Activated CD4-positive, alpha-beta memory T cell treated with anti-CD3 and anti-CD28 coated beads, Interleukin-2, amount 10 ng/mL, durations not matched to agents 7 days and 5 days (primary cell): Measurements from ENCODE around the gene RALGPS1. TPM values are rescaled to one million over a fixed set of nuclear protein-coding genes. Genes with fewer than 3 reads are reported as not detected.
A peak's percentile ranks its signal among the peaks of the same experiment; 100 is the strongest.

ENCODE experiments used
- CTCF ChIA-PET: fragments of 350-600 bp; sonication (Branson Sonifier 250); formaldehyde crosslinking; loops from one replicate; lab custom pipeline; 2021; ENCODE audit warnings: antibody characterized with exemption, inconsistent platforms; lab: Charles Lee
- POLR2A ChIA-PET: fragments of 350-600 bp; sonication (Branson Sonifier 250); formaldehyde crosslinking; loops from one replicate; lab custom pipeline; 2021; ENCODE audit warnings: antibody characterized with exemption; lab: Charles Lee
- DNase-seq: peaks from one replicate; pipeline ENCODE4 v3.0.0-alpha.2; 2020
- H3K27ac Mint-ChIP-seq: one replicate; pipeline ENCODE4 v1.8.0; 2021; ENCODE audit warnings: mild to moderate bottlenecking, mixed read lengths
- H3K27me3 Mint-ChIP-seq: one replicate; pipeline ENCODE4 v1.8.0; 2021; ENCODE audit warnings: mixed read lengths
- H3K36me3 Mint-ChIP-seq: one replicate; pipeline ENCODE4 v1.8.0; 2021; ENCODE audit warnings: low read depth, mixed read lengths
- H3K4me1 Mint-ChIP-seq: one replicate; pipeline ENCODE4 v1.8.0; 2021; ENCODE audit warnings: mixed read lengths
- H3K4me3 Mint-ChIP-seq: one replicate; pipeline ENCODE4 v1.8.0; 2021; ENCODE audit warnings: mild to moderate bottlenecking, mixed read lengths
- H3K9me3 Mint-ChIP-seq: one replicate; pipeline ENCODE4 v1.8.0; 2021; ENCODE audit warnings: mixed read lengths
- total RNA-seq, 2 experiments: library from RNA; stranded (reverse); gene quantifications; one replicate each; pipeline ENCODE4 v1.2.3, GENCODE V29; 2021

The RALGPS1 gene
- total RNA-seq, 2 experiments from 2014 or later, result 2.8 to 3.4 TPM

DNA sequence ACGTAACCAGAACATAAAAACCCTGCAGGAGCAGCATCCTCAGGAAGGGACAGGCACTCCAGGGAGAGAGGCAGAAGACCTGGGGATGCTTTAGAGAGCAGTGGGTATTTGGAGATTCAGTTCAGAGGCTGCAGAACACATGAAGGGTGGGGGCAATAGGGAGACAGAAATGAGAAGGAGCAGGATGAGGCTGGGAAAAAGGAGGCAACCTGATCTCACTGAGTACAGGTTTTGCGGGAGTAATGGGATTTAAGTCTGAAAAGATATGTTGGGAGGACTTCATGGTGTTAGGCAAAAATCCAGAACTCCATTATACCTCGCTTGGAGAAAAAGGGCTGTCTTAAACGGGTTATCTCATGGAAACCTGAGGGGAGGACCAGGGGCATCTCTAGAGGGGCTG is 308.7 kb downstream of the RALGPS1 start:
- no peaks in the 10 kb centered on the region for H3K36me3 Mint-ChIP-seq
- ChIA-PET CTCF (interaction anchor here (2.0 to 2.6 kb wide), 3 partner anchors 9 to 232 kb away, joined by 6 to 22 read pairs (median 14); partner anchors contain the start of gene SLC2A8), POLR2A (interaction anchor here (2.2 kb wide), 1 partner anchor 228 kb away, joined by 20 read pairs; the partner anchor contains the start of genes LRSAM1 and RPL12)
- DNase-seq, result no peak
- no peak overlapping the region for H3K27ac Mint-ChIP-seq
- H3K4me1 Mint-ChIP-seq, result peaks cover 31% of the 10 kb centered on the region
- peaks cover 42% of the 10 kb centered on the region for H3K27me3 Mint-ChIP-seq
- H3K9me3 Mint-ChIP-seq, result no peaks in the 10 kb centered on the region
- H3K4me3 Mint-ChIP-seq, result peak overlapping the region; percentile 0

DNA sequence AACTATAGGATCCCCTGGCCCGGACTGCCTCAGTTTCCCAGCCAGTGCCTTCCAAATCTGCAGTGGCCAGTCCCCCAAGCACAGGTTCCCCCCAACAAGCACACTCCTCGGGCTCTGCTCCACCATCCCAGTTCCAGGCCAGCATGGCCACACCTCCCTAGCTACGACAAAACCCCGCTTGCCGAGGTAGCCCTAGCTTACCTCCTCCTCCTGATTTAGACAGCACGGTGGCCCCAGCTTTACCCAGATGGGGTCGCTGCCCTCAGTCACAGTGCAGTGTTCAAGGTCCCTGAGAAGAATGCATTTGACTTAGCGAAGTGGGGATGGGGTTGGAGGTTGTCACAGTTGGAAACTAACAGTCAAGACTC is 309.2 kb downstream of the RALGPS1 start:
- ChIA-PET CTCF (interaction anchor here (0.9 to 2.6 kb wide), 4 partner anchors 9 to 699 kb away, joined by 3 to 22 read pairs (median 10); partner anchors contain the start of gene SLC2A8), POLR2A (interaction anchor here (0.7 to 2.2 kb wide), 3 partner anchors 16 to 227 kb away, joined by 3 to 20 read pairs (median 4); partner anchors contain the start of genes LRSAM1, RPL12 and ZNF79)
- DNase-seq, result no peak
- Mint-ChIP-seq H3K36me3 (no peaks in the 10 kb centered on the region), H3K4me3 (peak overlapping the region; percentile 81), H3K4me1 (peaks cover 31% of the 10 kb centered on the region), H3K27me3 (peaks cover 42% of the 10 kb centered on the region), H3K27ac (no peak overlapping the region), H3K9me3 (no peaks in the 10 kb centered on the region)

GRCh38 chr9:127224178-127224882 is 309.7 kb downstream of the RALGPS1 start:
- H3K4me1 Mint-ChIP-seq, result peaks cover 31% of the 10 kb centered on the region
- ChIA-PET POLR2A (interaction anchor here (0.7 to 2.2 kb wide), 4 partner anchors 15 to 227 kb away, joined by 3 to 20 read pairs (median 4); partner anchors contain the start of genes LRSAM1, RPL12 and ZNF79), CTCF (interaction anchor here (0.9 to 2.6 kb wide), 8 partner anchors 10 to 698 kb away, joined by 3 to 22 read pairs (median 4); partner anchors contain the start of genes LRSAM1, RPL12 and SLC2A8)
- peak; percentile 86 for DNase-seq
- peaks cover 45% of the 10 kb centered on the region for H3K27me3 Mint-ChIP-seq
- H3K36me3 Mint-ChIP-seq, result no peaks in the 10 kb centered on the region
- no peaks in the 10 kb centered on the region for H3K9me3 Mint-ChIP-seq
- peak overlapping the region; percentile 76 for H3K27ac Mint-ChIP-seq
- peak overlapping the region; percentile 81 for H3K4me3 Mint-ChIP-seq

DNA sequence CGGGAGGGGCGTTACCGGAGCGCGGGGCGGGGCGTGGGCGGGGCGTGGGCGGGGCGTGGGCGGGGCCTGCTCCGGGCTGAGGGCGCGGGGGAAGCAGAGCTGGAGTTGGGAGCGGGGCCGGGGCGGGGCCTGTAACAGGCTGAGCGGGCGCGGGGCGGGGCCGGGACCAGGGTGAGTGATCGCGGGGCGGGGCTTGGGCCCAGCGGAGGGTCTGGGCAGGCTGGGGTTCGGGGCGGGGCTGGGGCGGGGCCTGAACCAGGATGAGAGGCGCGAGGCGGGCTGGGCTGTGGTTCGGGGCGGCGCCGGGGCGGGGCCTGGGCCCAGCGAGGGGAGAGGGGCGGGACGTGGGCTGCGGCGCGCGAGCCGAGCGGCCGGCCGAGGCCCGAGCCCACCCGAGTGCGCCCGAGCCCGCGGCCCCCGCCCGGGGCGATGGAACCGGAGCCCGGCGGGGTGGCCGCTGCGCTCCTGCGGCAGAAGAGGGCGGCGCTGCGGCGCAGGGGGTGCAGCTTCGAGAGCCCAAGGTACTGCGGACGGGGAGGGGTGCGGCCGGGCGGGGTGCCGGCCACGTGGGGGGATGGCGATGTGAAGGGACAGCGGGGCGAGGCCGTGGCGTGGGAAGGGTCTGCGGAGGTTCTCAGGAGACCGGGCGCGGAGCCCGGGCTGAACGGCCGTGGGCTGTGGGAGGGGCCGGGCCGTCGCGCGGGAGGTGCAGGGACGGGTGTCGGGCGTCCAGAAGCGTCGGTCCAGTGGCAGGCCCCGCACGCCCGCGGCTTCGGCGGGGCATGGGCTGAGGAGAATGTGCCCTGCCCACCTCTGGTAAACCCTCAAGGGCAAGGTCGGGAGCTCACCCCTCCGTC is 310.5 kb downstream of the RALGPS1 start:
- H3K4me3 Mint-ChIP-seq, result peak overlapping the region; percentile 81
- H3K27me3 Mint-ChIP-seq, result peaks cover 45% of the 10 kb centered on the region
- peak overlapping the region; percentile 76 for H3K27ac Mint-ChIP-seq
- ChIA-PET POLR2A (interaction anchor here (1.0 to 2.2 kb wide), 5 partner anchors 10 to 226 kb away, joined by 3 to 20 read pairs (median 4); partner anchors contain the start of genes LRSAM1, RPL12 and SLC2A8), CTCF (interaction anchor here (0.9 to 2.6 kb wide), 8 partner anchors 10 to 697 kb away, joined by 3 to 22 read pairs (median 4); partner anchors contain the start of genes LRSAM1, RPL12 and SLC2A8)
- peaks cover 31% of the 10 kb centered on the region for H3K4me1 Mint-ChIP-seq
- peak; percentile 96 for DNase-seq
- H3K9me3 Mint-ChIP-seq, result no peaks in the 10 kb centered on the region
- H3K36me3 Mint-ChIP-seq, result no peaks in the 10 kb centered on the region

DNA sequence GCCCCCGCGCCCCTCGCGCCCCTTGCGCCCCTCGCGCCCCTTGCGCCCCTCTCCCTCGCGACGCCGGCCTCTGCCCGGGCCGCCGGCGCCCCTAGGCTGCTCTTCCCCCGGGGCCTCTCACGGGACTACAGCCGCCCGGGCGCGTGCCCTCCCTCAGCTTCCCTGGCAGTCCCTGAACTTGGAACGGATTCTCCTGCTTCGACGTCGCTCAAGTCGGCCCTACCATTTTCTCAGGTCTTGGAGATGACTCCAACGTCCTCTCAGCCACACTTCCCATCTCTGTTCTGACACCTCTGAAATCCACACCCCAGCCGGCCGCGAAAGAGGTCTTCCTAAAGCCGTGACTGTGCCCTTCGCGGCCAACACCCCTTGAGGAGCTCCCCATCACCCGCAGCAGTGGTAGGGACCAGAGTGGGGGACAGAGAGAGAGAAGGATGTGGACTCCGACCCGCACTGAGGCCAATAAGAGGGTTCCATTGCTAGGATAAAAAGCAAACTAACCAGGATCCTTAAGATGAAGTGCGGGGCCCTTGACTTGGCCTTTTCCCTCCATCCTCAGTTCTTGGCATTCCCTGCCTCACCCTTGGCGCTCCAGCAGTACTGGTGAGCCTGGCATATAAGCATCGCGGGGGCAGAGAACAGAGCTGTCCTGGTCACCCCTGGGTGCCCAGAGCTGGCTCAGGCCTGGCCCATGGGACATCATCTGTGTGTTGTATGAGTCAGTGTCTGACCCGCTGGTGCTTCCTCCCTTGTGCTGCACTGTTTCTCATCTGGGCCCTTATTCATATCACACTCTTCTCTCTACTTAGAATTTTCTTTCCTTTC is 311.4 kb downstream of the RALGPS1 start:
- peak overlapping the region; percentile 75 for H3K4me3 Mint-ChIP-seq
- H3K27me3 Mint-ChIP-seq, result peaks cover 41% of the 10 kb centered on the region
- ChIA-PET POLR2A (interaction anchor here (1.0 to 1.6 kb wide), 5 partner anchors 9 to 224 kb away, joined by 3 to 4 read pairs (median 4); partner anchors contain the start of gene SLC2A8), CTCF (interaction anchor here (1.5 kb wide), 2 partner anchors 11 to 21 kb away, joined by 3 to 7 read pairs; no protein-coding TSS in a partner anchor)
- no peaks in the 10 kb centered on the region for H3K36me3 Mint-ChIP-seq
- DNase-seq, result no peak
- no peak overlapping the region for H3K27ac Mint-ChIP-seq
- H3K4me1 Mint-ChIP-seq, result peaks cover 31% of the 10 kb centered on the region
- no peaks in the 10 kb centered on the region for H3K9me3 Mint-ChIP-seq

- peaks cover 26% of the 10 kb centered on the region for H3K27me3 Mint-ChIP-seq
- no peaks in the 10 kb centered on the region for H3K36me3 Mint-ChIP-seq
- POLR2A ChIA-PET, result interaction anchor here (1.2 kb wide), 1 partner anchor 220 kb away, joined by 3 read pairs; no protein-coding TSS in a partner anchor
- H3K4me3 Mint-ChIP-seq, result no peak overlapping the region
- CTCF ChIA-PET, result interaction anchor here (0.6 to 1.0 kb wide), 2 partner anchors 19 to 202 kb away, joined by 3 read pairs; no protein-coding TSS in a partner anchor
- DNase-seq, result no peak
- no peaks in the 10 kb centered on the region for H3K9me3 Mint-ChIP-seq
- peaks cover 10% of the 10 kb centered on the region for H3K4me1 Mint-ChIP-seq
- H3K27ac Mint-ChIP-seq, result no peak overlapping the region
Measured at GRCh38 chr9:127229691-127230417, 315.3 kb downstream of the RALGPS1 start.

DNA sequence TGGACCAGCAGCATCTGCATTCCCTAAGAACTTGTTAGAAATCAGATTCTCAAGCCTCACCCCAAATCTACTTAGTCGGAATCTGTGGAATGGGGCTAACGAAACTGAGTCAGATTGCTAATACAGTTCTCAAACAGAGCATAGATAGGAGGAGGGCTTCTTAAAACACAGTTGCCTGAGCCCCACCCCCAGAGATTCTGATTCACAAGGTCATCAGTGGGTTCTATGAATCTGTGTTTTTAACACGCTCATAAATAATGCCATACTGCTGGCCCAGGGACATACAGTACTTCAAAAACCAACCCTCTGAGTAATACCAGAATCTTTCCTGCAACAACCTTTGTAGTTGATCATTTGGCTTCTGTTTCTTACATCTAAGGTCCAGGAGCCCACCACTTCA is 317.1 kb downstream of the RALGPS1 start:
- H3K4me3 Mint-ChIP-seq, result no peak overlapping the region
- ChIA-PET POLR2A (no interaction called here), CTCF (no interaction called here)
- H3K27me3 Mint-ChIP-seq, result peaks cover 26% of the 10 kb centered on the region
- no peak for DNase-seq
- H3K27ac Mint-ChIP-seq, result no peak overlapping the region
- H3K9me3 Mint-ChIP-seq, result no peaks in the 10 kb centered on the region
- no peaks in the 10 kb centered on the region for H3K36me3 Mint-ChIP-seq
- peaks cover under 1% of the 10 kb centered on the region for H3K4me1 Mint-ChIP-seq

- no peak overlapping the region for H3K4me3 Mint-ChIP-seq
- peaks cover 21% of the 10 kb centered on the region for H3K27me3 Mint-ChIP-seq
- no peaks in the 10 kb centered on the region for H3K9me3 Mint-ChIP-seq
- no peaks in the 10 kb centered on the region for H3K4me1 Mint-ChIP-seq
- ChIA-PET CTCF (no interaction called here), POLR2A (no interaction called here)
- no peak overlapping the region for H3K27ac Mint-ChIP-seq
- H3K36me3 Mint-ChIP-seq, result no peaks in the 10 kb centered on the region
- DNase-seq, result no peak
Measured at GRCh38 chr9:127232833-127233549, 318.4 kb downstream of the RALGPS1 start.

- Mint-ChIP-seq H3K36me3 (no peaks in the 10 kb centered on the region), H3K4me3 (no peak overlapping the region), H3K9me3 (no peaks in the 10 kb centered on the region), H3K27ac (no peak overlapping the region), H3K4me1 (no peaks in the 10 kb centered on the region), H3K27me3 (peaks cover 21% of the 10 kb centered on the region)
- DNase-seq, result no peak
- ChIA-PET POLR2A (no interaction called here), CTCF (no interaction called here)
Measured at GRCh38 chr9:127233550-127233949, 319.0 kb downstream of the RALGPS1 start.

DNA sequence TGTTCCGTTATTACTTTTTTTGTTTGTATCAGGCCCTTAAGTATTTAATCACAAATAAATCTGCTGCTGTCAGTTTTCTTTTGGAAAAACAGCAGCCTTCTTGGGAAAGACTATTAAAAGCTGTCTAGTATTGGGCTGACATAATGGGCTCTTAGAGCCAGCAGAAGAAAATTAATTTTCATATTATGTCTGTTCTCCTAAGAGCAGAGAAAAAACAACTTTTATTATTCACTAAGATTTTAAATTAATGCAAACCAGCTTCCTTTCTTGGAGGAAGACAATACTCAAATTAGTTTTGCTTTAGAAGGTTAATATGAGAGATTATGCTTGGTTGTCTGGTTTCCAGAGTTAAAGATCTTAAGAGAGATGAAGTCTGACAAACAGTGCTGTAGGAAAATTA is 319.4 kb downstream of the RALGPS1 start:
- POLR2A ChIA-PET, result no interaction called here
- no peaks in the 10 kb centered on the region for H3K36me3 Mint-ChIP-seq
- H3K4me1 Mint-ChIP-seq, result no peaks in the 10 kb centered on the region
- CTCF ChIA-PET, result no interaction called here
- DNase-seq, result no peak
- no peaks in the 10 kb centered on the region for H3K9me3 Mint-ChIP-seq
- H3K27me3 Mint-ChIP-seq, result peaks cover 21% of the 10 kb centered on the region
- H3K4me3 Mint-ChIP-seq, result no peak overlapping the region
- H3K27ac Mint-ChIP-seq, result no peak overlapping the region

GRCh38 chr9:127237801-127238200 is 323.2 kb downstream of the RALGPS1 start:
- Mint-ChIP-seq H3K4me3 (no peak overlapping the region), H3K4me1 (no peaks in the 10 kb centered on the region), H3K9me3 (no peaks in the 10 kb centered on the region), H3K36me3 (no peaks in the 10 kb centered on the region), H3K27ac (no peak overlapping the region), H3K27me3 (peaks cover 14% of the 10 kb centered on the region)
- DNase-seq, result no peak
- ChIA-PET POLR2A (no interaction called here), CTCF (no interaction called here)
